Measurements from ENCODE around the gene TSN.

TSN gene

DNA sequence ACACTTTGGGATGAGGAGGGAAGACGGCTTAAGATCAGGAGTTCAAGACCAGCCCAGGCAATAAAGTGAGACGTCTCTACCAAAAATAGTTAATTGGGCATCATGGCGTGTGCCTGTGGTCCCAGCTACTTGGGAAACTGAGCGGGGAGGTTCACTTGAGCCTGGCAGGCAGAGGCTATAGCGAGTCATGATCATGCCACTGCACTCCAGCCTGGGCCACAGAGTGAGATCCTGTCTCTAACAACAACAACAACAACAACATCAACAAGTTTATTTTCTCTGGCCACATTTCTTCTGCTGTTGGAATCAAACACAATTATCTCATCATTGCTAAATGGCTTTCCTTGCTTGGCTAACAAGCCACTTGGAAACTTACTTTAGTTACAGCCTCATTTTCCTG lies 32.1 kb upstream of the TSN start:
- TF ChIP-seq FOXP2 (optimal IDR thresholded peaks at IDR 0.05; ENCODE audit: borderline replicate concordance, extremely low read depth, extremely low read length, insufficient read depth) (no peak), POLR2AphosphoS5 (IDR thresholded peaks at IDR 0.05; ENCODE audit: low read depth, low read length) (no peak), REST (IDR thresholded peaks at IDR 0.05; ENCODE audit: insufficient read depth in 1 of 2, low read depth in 2 of 2, low read length in 2 of 2) (no peak), SIN3A (IDR thresholded peaks at IDR 0.05; ENCODE audit: borderline replicate concordance, insufficient read depth, low read length) (no peak), TAF1 (IDR thresholded peaks at IDR 0.05; ENCODE audit: borderline replicate concordance, insufficient read depth, low read length) (no peak)

DNA sequence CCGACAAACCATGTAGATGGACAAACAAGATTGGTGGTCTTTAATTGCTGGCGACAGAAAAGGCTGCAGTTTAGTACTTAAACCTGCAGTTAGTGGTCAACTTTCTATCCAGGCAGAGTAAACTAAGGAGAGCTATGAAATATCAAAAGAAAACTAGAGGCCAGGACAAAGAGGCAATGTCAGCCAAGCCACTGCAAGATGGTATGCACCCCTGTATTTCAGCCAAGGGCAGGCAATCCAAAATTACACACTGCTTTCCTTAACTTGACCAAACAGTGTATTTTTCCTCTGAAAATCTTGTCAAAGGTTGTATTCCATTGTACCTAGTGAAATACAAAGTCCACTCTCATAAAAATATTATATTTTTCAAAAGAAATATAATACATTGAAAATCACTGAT lies 28.1 kb upstream of the TSN start:
- TF ChIP-seq REST (IDR thresholded peaks at IDR 0.05; ENCODE audit: insufficient read depth in 1 of 2, low read depth in 2 of 2, low read length in 2 of 2) (no peak), POLR2AphosphoS5 (IDR thresholded peaks at IDR 0.05; ENCODE audit: low read depth, low read length) (no peak), TAF1 (IDR thresholded peaks at IDR 0.05; ENCODE audit: borderline replicate concordance, insufficient read depth, low read length) (no peak), SIN3A (IDR thresholded peaks at IDR 0.05; ENCODE audit: borderline replicate concordance, insufficient read depth, low read length) (no peak), FOXP2 (optimal IDR thresholded peaks at IDR 0.05; ENCODE audit: borderline replicate concordance, extremely low read depth, extremely low read length, insufficient read depth) (no peak)

DNA sequence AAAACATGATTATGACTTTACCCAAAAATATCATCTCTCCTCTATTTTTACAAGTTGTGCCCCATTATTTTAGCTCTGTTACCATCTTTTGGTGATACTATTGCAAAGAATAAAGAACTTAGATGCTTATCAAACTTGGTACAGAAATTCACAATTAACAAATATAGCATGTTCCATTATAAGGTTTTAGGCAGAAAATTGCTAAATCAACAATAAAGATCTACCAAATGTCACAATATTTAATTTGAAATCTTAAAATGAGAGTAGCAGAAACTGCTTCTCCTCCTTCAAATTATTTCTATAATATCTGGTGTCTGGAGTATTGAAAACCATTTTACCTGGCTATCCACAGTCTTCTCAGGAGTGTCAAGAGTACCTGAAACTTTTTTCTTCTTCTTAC lies 27.5 kb upstream of the TSN start:
- TF ChIP-seq POLR2AphosphoS5 (IDR thresholded peaks at IDR 0.05; ENCODE audit: low read depth, low read length) = no peak
- TF ChIP-seq SIN3A (IDR thresholded peaks at IDR 0.05; ENCODE audit: borderline replicate concordance, insufficient read depth, low read length) = no peak
- no peak for TF ChIP-seq FOXP2 (optimal IDR thresholded peaks at IDR 0.05; ENCODE audit: borderline replicate concordance, extremely low read depth, extremely low read length, insufficient read depth)
- TF ChIP-seq REST (IDR thresholded peaks at IDR 0.05; ENCODE audit: insufficient read depth in 1 of 2, low read depth in 2 of 2, low read length in 2 of 2) = no peak
- no peak for TF ChIP-seq TAF1 (IDR thresholded peaks at IDR 0.05; ENCODE audit: borderline replicate concordance, insufficient read depth, low read length)

DNA sequence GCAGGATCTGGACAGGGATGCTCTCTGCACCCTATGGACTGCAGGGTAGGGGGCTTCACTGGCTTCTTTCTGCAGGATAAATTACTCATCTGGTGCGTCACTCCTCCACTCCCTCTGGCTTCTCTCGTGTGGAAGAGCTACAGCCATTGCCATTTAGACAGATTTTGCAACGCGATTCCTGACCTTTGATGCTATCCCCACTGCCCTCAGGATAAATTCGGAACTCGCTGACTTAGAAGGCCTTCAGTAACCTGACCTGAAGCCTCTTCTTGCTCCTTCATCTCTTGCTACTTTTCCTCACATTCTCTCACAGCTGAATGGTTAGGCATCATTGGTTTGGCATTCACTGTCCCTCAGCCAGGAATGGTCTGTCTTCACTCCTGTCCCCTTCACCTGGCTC lies 24.1 kb upstream of the TSN start:
- TF ChIP-seq TAF1 (IDR thresholded peaks at IDR 0.05; ENCODE audit: borderline replicate concordance, insufficient read depth, low read length) = no peak
- no peak for TF ChIP-seq FOXP2 (optimal IDR thresholded peaks at IDR 0.05; ENCODE audit: borderline replicate concordance, extremely low read depth, extremely low read length, insufficient read depth)
- TF ChIP-seq REST (IDR thresholded peaks at IDR 0.05; ENCODE audit: insufficient read depth in 1 of 2, low read depth in 2 of 2, low read length in 2 of 2) = no peak
- TF ChIP-seq POLR2AphosphoS5 (IDR thresholded peaks at IDR 0.05; ENCODE audit: low read depth, low read length) = no peak
- no peak for TF ChIP-seq SIN3A (IDR thresholded peaks at IDR 0.05; ENCODE audit: borderline replicate concordance, insufficient read depth, low read length)

- TF ChIP-seq TAF1 (IDR thresholded peaks at IDR 0.05; ENCODE audit: borderline replicate concordance, insufficient read depth, low read length) (no peak), REST (IDR thresholded peaks at IDR 0.05; ENCODE audit: insufficient read depth in 1 of 2, low read depth in 2 of 2, low read length in 2 of 2) (no peak), FOXP2 (optimal IDR thresholded peaks at IDR 0.05; ENCODE audit: borderline replicate concordance, extremely low read depth, extremely low read length, insufficient read depth) (no peak), POLR2AphosphoS5 (IDR thresholded peaks at IDR 0.05; ENCODE audit: low read depth, low read length) (no peak), SIN3A (IDR thresholded peaks at IDR 0.05; ENCODE audit: borderline replicate concordance, insufficient read depth, low read length) (no peak)
Observed at GRCh38 chr2:121735518-121736074, 19.9 kb upstream of the TSN start.

Measured in PFSK-1 (cell line).